SU-DHL-6 (cell line): ENCODE results near the gene KCNJ4.

Experiments used
- EZH2phosphoT487 ChIP-seq: fragments of 200-600 bp; sonication (generic), shearing (Covaris generic); conservative IDR thresholded peaks from 2 replicates; pipeline ENCODE4 v1.6.1; 2018; ENCODE audit warnings: mild to moderate bottlenecking, antibody characterized with exemption, low read length, moderate library complexity, mixed read lengths
- TF ChIP-seq, protein P1 (sequence below): fragments of 200-600 bp; sonication (generic); IDR thresholded peaks from one replicate; pipeline ENCODE4 v1.5.1; 2017; ENCODE audit warnings: antibody characterized with exemption, mild to moderate bottlenecking, low read length, moderate library complexity; ENCODE audit not compliant: insufficient read depth, poor library complexity, severe bottlenecking

DNA sequence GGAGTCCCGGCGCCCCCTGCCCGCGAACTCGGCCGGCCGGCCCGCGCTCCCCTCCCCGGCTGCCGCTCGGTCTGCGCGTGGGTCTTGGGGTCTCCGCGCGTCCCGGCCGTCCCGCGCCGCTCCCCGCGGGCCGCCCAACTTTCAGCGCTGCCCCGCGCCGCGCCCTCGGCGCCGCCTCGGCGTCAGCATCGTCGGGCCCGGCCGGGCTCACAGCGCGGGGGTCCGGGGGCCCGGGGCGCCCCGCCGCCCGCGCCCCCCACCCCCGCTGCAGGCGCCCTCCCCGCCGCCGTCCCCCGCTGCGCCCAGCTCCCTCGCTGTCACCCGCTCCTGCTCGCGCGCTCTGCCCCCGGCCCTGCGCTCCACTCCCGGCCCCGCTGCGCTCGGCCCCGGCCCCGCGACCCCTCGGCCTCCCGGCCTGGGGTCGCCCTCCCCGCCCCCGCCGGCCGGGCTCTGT is at the start of gene KCNJ4:
- TF ChIP-seq, protein P1, sequence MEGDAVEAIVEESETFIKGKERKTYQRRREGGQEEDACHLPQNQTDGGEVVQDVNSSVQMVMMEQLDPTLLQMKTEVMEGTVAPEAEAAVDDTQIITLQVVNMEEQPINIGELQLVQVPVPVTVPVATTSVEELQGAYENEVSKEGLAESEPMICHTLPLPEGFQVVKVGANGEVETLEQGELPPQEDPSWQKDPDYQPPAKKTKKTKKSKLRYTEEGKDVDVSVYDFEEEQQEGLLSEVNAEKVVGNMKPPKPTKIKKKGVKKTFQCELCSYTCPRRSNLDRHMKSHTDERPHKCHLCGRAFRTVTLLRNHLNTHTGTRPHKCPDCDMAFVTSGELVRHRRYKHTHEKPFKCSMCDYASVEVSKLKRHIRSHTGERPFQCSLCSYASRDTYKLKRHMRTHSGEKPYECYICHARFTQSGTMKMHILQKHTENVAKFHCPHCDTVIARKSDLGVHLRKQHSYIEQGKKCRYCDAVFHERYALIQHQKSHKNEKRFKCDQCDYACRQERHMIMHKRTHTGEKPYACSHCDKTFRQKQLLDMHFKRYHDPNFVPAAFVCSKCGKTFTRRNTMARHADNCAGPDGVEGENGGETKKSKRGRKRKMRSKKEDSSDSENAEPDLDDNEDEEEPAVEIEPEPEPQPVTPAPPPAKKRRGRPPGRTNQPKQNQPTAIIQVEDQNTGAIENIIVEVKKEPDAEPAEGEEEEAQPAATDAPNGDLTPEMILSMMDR, result no peak
- no peak for TF ChIP-seq EZH2phosphoT487
